Breast epithelium (tissue), 3 donors: Measurements from ENCODE around the gene CERT1.

Experiments
- POLR2A ChIP-seq: fragments of 450-650 bp; IDR thresholded peaks from one replicate; pipeline ENCODE4 v1.6.1; 2016; ENCODE audit warnings: antibody characterized with exemption, mild to moderate bottlenecking, moderate library complexity
- TF ChIP-seq, protein P1 (sequence below), 3 donors: fragments of 450-650 bp; IDR thresholded peaks; one replicate each; pipeline ENCODE4 v1.5.1; 2016 to 2017; ENCODE audit warnings: antibody characterized with exemption in 3 of 3, mild to moderate bottlenecking in 3 of 3, moderate library complexity in 3 of 3

DNA sequence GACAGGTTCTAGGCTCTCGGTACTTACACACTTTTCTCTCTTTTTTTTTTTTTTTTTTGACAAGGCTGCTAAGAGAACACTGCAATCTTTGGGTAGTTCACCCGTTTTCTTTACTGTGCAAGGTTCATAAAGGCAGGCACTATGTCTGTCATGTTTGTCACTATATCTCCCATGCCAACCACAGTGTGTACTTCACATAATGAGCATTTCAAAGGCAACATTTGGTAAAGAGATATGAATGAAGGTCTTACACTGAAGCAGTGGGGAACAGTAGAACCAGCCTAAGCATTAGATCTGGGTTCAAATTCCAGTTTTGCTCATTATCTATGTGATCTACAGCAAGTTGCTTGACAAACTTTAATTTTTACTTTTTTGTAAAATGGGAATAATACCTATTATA, 175.9 kb downstream of the CERT1 start:
- no peak for TF ChIP-seq POLR2A
- TF ChIP-seq, protein P1, sequence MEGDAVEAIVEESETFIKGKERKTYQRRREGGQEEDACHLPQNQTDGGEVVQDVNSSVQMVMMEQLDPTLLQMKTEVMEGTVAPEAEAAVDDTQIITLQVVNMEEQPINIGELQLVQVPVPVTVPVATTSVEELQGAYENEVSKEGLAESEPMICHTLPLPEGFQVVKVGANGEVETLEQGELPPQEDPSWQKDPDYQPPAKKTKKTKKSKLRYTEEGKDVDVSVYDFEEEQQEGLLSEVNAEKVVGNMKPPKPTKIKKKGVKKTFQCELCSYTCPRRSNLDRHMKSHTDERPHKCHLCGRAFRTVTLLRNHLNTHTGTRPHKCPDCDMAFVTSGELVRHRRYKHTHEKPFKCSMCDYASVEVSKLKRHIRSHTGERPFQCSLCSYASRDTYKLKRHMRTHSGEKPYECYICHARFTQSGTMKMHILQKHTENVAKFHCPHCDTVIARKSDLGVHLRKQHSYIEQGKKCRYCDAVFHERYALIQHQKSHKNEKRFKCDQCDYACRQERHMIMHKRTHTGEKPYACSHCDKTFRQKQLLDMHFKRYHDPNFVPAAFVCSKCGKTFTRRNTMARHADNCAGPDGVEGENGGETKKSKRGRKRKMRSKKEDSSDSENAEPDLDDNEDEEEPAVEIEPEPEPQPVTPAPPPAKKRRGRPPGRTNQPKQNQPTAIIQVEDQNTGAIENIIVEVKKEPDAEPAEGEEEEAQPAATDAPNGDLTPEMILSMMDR (IDR thresholded peaks at IDR 0.05): no peak
